Measurements from ENCODE around the gene PARL.
A peak's percentile ranks its signal among the peaks of the same experiment; 100 is the strongest.

Gene PARL

DNA sequence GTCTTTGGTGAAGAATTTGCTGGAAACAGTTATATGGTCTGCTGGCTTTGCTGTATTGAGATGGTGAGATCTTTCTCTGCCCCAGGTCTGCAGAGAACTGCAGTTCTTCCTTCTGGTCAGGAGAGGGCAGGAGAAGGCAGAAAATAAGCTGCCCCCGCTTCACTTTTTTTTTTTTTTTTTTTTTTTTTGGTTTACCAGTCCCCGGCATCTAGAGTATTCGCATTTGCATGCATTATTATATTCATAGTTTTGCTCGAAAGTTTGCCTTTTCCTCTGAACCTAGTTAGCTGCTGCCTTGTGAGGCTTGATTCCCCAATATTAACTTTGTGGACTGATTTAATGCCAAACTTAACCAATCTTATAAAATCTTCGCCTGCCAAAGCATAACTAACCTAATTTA, 10.6 kb upstream of the PARL start:
- TF ChIP-seq ZFX (IDR thresholded peaks at IDR 0.05; ENCODE audit: borderline replicate concordance), result no peak
- TF ChIP-seq, protein P1, sequence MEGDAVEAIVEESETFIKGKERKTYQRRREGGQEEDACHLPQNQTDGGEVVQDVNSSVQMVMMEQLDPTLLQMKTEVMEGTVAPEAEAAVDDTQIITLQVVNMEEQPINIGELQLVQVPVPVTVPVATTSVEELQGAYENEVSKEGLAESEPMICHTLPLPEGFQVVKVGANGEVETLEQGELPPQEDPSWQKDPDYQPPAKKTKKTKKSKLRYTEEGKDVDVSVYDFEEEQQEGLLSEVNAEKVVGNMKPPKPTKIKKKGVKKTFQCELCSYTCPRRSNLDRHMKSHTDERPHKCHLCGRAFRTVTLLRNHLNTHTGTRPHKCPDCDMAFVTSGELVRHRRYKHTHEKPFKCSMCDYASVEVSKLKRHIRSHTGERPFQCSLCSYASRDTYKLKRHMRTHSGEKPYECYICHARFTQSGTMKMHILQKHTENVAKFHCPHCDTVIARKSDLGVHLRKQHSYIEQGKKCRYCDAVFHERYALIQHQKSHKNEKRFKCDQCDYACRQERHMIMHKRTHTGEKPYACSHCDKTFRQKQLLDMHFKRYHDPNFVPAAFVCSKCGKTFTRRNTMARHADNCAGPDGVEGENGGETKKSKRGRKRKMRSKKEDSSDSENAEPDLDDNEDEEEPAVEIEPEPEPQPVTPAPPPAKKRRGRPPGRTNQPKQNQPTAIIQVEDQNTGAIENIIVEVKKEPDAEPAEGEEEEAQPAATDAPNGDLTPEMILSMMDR (IDR thresholded peaks at IDR 0.05), result peak; percentile 77
- H3K27ac ChIP-seq, result no peak overlapping the region

DNA sequence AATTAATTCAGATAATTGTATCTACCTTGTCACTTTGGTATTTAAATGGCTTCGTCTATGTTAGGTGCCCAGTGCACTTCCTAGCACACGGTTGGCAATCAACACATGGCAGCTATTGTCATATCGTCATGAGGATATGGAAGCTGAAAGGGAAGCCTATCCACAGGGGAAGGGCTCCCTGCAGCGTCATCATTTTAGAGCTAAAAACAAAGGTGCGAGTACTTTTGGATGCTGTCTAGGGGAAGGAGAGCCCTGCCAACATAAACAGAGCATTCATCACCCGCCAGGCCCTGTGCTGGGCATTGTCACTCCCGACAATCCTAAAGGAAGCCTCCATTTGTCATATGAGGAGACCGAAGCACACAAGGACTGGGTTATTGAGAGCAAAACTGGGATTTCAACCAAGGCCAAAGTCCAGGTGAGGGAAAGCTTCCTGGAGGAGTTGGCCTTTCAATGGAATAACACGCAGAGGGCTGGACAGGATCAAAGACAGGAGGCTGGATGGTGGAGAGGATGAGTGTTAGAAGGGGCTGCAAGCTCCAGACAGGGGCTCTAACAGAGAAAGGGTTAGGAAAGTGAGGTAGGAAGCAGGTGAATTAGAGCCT, 8.0 kb upstream of the PARL start:
- TF ChIP-seq ZFX (IDR thresholded peaks at IDR 0.05; ENCODE audit: borderline replicate concordance), result no peak
- TF ChIP-seq, protein P1 (IDR thresholded peaks at IDR 0.05), result no peak
- no peak overlapping the region for H3K27ac ChIP-seq

DNA sequence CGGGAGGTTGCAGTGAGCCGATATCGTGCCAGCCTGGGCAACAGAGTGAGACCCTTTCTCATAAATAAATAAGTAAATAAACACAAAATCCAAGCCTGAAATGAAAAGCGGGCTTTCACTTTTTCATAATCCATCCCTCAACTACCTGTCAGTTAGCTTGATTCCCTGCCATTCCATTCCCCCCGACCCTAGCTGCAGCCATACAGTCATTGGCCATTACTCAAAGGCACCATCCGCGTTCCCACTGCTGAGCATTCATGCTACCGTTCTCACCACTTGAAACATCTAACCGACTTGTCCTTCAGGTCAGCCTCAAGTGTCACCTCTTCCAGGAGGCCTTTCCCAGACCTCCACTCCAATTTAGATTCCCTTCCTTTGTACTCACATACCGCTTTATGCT, 1.1 kb upstream of the PARL start:
- no peak for TF ChIP-seq ZFX (IDR thresholded peaks at IDR 0.05; ENCODE audit: borderline replicate concordance)
- TF ChIP-seq, protein P1 (IDR thresholded peaks at IDR 0.05), result no peak
- no peak overlapping the region for H3K27ac ChIP-seq

DNA sequence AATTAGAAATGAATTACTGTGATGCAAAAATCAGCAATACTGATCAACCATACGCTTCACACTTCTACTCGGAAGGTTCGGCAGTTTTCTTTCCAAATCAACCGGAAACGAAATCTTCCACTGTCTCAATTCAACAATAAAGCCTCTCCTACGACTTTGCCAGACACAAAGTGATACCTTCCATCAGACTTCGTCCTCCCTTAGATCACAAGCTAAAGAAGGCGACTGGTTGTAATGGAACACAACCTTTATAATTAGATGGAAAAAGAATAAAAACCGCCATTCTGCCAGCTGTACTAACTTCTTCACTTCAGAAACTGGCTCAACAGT, 618 bp downstream of the PARL start:
- H3K27ac ChIP-seq, result peak overlapping the region; percentile 59
- TF ChIP-seq ZFX (IDR thresholded peaks at IDR 0.05; ENCODE audit: borderline replicate concordance), result no peak
- TF ChIP-seq, protein P1 (IDR thresholded peaks at IDR 0.05), result no peak

DNA sequence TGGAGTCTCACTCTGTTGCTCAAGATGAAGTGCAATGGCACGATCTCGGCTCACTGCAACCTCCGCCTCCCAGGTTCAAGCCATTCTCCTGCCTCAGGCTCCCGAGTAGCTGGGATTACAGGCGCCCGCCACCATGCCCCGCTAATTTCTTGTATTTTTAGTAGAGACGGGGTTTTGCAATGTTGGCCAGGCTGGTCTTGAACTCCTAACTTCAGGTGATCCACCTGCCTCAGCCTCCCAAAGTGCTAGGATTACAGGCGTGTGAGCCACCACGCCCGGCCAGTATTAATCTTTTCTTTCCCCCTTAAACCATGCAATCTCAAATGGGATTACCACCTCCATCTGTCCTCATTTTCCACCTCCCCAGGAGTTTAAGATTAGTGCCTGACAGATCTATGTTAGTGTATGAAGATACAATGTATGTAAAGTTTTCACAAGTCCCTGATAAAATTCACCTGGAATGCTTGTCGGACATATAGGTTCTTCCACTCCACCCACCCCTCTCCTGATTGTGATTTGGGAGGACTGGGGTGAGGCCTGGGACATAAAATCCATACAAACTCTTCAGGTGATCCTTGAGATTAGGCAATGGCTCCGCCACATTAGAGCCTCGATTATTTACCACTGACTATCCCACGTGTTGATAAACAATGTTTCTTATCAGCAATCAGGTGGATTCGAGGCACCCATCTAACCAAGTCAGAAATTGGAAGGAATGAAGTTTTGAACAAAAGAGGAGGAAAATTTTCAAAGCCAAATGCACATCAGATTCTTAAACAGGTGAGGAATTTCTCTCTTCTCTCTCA, 1.2 kb downstream of the PARL start:
- TF ChIP-seq, protein P1 (IDR thresholded peaks at IDR 0.05), result no peak
- no peak for TF ChIP-seq ZFX (IDR thresholded peaks at IDR 0.05; ENCODE audit: borderline replicate concordance)
- H3K27ac ChIP-seq, result peak overlapping the region; percentile 59; the same call in 1 of the 2 replicates

DNA sequence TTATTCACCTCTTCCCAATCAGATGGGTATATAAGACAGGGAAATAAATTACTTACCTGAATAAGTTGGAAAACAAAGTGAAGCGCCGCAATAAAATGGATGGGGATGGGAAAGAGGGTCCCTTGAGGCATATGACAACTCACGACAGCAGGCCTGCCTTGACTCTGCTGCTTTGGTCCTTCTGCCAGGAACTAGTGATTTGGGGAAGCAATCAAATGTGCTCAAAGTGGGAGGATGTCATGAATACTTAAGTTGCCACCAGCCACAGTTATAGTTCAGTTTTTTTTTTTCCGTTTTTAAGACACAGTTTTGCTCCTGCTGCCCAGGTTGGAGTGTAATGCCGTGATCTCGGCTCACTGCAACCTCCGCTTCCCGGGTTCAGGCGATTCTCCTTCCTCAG, 4.6 kb downstream of the PARL start:
- TF ChIP-seq ZFX (IDR thresholded peaks at IDR 0.05; ENCODE audit: borderline replicate concordance), result no peak
- TF ChIP-seq, protein P1 (IDR thresholded peaks at IDR 0.05), result no peak
- no peak overlapping the region for H3K27ac ChIP-seq

DNA sequence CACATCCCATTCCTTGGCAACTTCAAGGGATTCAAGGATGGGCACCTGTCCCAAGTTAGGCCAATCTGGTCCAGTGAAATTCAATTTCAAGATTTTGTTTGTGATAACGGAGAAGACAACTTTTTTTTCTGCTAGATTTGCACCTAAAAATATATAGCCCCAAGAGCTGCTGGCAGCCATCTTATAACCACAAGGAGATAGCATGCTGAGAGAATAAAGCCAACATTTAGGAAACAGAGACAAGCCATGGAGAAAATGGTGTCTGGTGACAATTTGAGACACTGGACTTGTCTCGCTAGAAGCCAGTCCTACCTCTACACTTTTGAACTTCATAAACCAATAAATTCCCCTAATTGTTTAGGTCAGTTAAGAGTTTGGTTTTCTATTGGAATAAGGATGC, 5.4 kb downstream of the PARL start:
- TF ChIP-seq, protein P1 (IDR thresholded peaks at IDR 0.05), result no peak
- TF ChIP-seq ZFX (IDR thresholded peaks at IDR 0.05; ENCODE audit: borderline replicate concordance), result no peak
- H3K27ac ChIP-seq, result no peak overlapping the region
